ENCODE measurements around the gene WNT3. TPM values are rescaled to one million over a fixed set of nuclear protein-coding genes. Genes with fewer than 3 reads are reported as not detected.

WNT3 gene
- total RNA-seq, 4 donors from 2014 or later: 0.49 to 3.5 (median 2.2) TPM

DNA sequence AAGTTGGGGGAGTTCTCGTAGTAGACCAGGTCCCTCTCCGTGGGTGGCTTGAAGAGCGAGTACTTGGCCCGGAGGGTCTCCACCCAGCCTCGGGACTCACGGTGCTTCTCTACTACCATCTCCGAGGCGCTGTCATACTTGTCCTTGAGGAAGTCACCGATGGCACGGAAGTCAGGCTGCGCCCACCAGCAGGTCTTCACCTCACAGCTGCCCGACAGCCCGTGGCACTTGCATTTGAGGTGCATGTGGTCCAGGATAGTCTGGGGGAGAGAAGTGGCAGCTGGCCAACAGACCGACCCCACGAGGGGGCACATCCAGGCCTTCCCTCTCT is 50.0 kb downstream of the WNT3 start:
- H3K4me1 ChIP-seq: peaks cover 3 to 50% (median 10%) of the 10 kb centered on the region in 3 donors

DNA sequence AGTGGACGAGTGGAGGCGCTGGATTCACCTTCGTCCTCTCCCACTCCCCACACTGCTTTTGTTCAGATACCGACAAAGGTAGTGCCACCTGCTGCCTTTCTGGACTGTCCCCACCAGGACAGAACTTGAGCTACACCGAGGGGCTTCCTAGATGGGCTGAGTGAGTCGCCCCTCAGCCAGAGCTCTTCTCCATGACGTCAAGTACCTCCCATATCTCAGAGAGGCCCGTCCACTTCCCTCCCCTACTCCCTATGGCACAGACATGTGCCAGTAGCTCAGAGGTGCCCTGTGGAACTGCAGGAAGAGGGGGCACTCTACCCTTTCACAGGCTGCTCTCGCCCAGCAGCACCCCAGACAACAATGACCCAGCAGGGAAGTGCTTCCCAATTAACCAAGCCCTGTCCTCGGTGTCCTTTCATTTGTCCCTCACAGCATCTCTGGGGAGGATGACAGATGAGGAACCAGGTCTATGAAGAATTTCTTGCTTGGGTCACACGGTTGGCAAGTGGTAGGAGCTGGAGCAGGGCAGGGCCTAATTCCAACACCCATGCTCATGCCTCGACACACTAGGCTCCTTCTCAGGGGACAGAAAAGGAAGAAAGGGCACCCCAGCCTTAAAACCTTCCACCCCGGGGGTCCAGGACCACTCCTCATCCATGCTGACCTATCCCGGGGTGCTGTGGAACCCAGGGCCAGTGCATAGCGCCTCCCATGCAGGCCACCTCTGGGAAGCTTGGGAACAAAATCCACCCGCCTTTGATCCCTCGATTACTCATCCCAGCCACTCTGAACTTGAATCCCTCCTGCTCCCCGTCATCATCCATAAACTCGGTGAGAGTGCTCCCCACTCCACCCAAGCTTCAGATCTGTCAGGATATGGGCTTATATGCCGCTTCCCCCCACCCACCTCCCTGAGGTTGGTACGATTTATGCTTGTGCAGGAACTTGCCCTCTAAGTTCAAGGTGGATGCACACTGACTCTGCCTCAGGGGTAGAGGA is 51.7 kb downstream of the WNT3 start:
- 82 to 86% methylated on average over 17 to 20 of the region's 21 CpGs for WGBS, 2 donors
- H3K27me3 ChIP-seq: peaks cover 0 to 27% (median 0%) of the 10 kb centered on the region in 4 donors
- intact Hi-C loops (cut with DNase I): no loop called here
- TF ChIP-seq, protein P1, sequence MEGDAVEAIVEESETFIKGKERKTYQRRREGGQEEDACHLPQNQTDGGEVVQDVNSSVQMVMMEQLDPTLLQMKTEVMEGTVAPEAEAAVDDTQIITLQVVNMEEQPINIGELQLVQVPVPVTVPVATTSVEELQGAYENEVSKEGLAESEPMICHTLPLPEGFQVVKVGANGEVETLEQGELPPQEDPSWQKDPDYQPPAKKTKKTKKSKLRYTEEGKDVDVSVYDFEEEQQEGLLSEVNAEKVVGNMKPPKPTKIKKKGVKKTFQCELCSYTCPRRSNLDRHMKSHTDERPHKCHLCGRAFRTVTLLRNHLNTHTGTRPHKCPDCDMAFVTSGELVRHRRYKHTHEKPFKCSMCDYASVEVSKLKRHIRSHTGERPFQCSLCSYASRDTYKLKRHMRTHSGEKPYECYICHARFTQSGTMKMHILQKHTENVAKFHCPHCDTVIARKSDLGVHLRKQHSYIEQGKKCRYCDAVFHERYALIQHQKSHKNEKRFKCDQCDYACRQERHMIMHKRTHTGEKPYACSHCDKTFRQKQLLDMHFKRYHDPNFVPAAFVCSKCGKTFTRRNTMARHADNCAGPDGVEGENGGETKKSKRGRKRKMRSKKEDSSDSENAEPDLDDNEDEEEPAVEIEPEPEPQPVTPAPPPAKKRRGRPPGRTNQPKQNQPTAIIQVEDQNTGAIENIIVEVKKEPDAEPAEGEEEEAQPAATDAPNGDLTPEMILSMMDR (IDR thresholded peaks at IDR 0.05): no peak
- H3K4me3 ChIP-seq: no peak overlapping the region
- H3K4me1 ChIP-seq: peaks cover 0 to 39% (median 4%) of the 10 kb centered on the region in 3 donors
- DNase-seq: no peak
- H3K36me3 ChIP-seq: no peaks in the 10 kb centered on the region
- H3K9me3 ChIP-seq: no peaks in the 10 kb centered on the region
- H3K27ac ChIP-seq: no peak overlapping the region

More for the DNA sequence above, 50.0 kb downstream of the WNT3 start:
- H3K9me3 ChIP-seq: no peaks in the 10 kb centered on the region
- intact Hi-C loops (cut with DNase I): no loop called here
- WGBS, 2 donors: 87 to 94% methylated on average over 2 to 12 of the region's 15 CpGs
- H3K27ac ChIP-seq: no peak overlapping the region
- no peak overlapping the region for H3K4me3 ChIP-seq
- DNase-seq: no peak
- no peak for TF ChIP-seq POLR2A (IDR thresholded peaks at IDR 0.05)
- TF ChIP-seq, protein P1 (IDR thresholded peaks at IDR 0.05): no peak
- H3K27me3 ChIP-seq: peaks cover 0 to 44% (median 0%) of the 10 kb centered on the region in 4 donors
- no peaks in the 10 kb centered on the region for H3K36me3 ChIP-seq

DNA sequence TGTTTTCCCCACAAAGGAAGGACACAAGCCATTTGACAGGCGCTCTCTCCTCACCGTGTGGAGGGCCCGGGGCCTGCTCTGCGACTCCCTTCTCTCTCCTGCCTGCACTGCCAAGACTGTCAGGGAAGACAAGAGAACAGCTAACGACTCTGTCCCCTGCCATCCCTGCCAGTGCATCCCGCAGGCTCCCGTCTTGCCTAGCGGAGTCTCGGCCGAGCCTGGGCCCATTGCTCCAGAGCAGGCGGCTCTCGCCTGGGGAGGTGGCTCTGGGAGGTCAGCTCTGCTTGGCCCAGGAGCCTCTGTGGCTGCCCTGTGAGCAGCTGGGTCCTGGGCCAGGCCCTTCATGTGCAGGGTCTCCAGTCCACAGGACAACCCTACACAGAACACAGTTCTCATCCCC is 53.0 kb downstream of the WNT3 start:
- no peak for TF ChIP-seq POLR2A (IDR thresholded peaks at IDR 0.05)
- TF ChIP-seq, protein P1 (IDR thresholded peaks at IDR 0.05): no peak
- intact Hi-C loops (cut with DNase I): no loop called here
- Histone ChIP-seq H3K9me3 (no peaks in the 10 kb centered on the region), H3K27ac (no peak overlapping the region), H3K36me3 (no peaks in the 10 kb centered on the region), H3K4me3 (no peak overlapping the region), H3K4me1 (peaks cover 0 to 31% (median 0%) of the 10 kb centered on the region in 3 donors), H3K27me3 (peaks cover 0 to 17% (median 0%) of the 10 kb centered on the region in 4 donors)
- no peak for DNase-seq
- 63 to 89% methylated on average over 4 to 5 of the region's 12 CpGs for WGBS, 2 donors

DNA sequence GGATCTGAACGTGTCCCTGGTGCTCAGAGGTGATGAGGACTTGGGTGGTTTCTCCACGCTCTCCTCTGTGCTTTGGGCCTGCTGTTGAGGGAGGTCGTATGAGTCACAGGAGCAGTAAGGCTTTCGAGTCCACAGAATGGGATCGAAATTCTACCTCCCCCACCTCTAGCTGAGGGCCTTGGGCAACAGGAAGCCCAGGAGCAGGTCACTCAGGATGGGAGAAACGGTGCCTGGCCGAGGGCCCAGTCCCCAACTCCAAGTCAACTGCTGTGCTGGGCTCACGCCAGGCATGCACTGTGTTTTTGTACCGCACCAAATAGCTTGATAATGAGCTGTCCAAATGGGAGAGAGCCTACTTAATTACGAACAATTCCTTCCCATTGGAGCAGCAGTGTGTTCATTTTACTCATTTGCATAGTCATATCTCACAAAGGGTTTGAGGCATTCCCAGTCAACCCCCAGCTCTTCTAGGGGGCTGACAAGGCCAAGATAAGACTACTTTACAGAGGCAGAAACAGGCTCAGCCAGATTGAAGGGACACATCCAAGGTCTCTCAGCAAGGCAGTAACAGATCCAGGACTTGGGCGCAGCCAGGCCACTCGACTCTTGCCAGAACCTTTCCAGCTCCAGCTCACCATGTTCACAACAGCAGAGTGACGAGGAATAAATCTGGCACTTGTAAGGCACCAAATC is 53.6 kb downstream of the WNT3 start:
- Histone ChIP-seq H3K27ac (no peak overlapping the region), H3K27me3 (peaks cover 0 to 11% (median 0%) of the 10 kb centered on the region in 4 donors), H3K4me1 (peaks cover 0 to 25% (median 0%) of the 10 kb centered on the region in 3 donors), H3K9me3 (no peaks in the 10 kb centered on the region), H3K36me3 (no peaks in the 10 kb centered on the region), H3K4me3 (no peak overlapping the region)
- TF ChIP-seq, protein P1 (IDR thresholded peaks at IDR 0.05): no peak
- no peak for TF ChIP-seq POLR2A (IDR thresholded peaks at IDR 0.05)
- no peak for DNase-seq
- intact Hi-C loops (cut with DNase I): no loop called here
- 45 to 70% methylated on average over 5 to 13 of the region's 13 CpGs for WGBS, 2 donors

Measured in esophagus squamous epithelium (tissue), 5 donors.